HL-60 (cell line): ENCODE data around the gene SPACA1.

Experiments
- DNase-seq, 2 experiments: peaks; one replicate each; pipeline ENCODE4 v3.0.0-alpha.2; 2010 to 2020; ENCODE audit warnings: low read depth in 1 of 2, low spot score in 1 of 2
- H3K27ac ChIP-seq: fragments of 250-450 bp; sonication (Bioruptor Pico); replicated peaks from 2 replicates; pipeline ENCODE4 v1.5.1; 2020; ENCODE audit warnings: mild to moderate bottlenecking, moderate library complexity
- H3K27me3 ChIP-seq: fragments of 250-450 bp; sonication (Bioruptor Pico); 2 replicates; pipeline ENCODE4 v1.5.1; 2021; ENCODE audit warnings: mild to moderate bottlenecking, moderate library complexity; ENCODE audit not compliant: insufficient read depth, poor library complexity, severe bottlenecking
- H3K4me3 ChIP-seq: replicated peaks from 2 replicates; pipeline ENCODE4 v1.5.1; 2011; ENCODE audit warnings: mild to moderate bottlenecking, control low read depth, low read length; ENCODE audit not compliant: insufficient read depth
- CTCF ChIP-seq: IDR thresholded peaks from one replicate; pipeline ENCODE4 v1.5.1; 2011; ENCODE audit warnings: low read length, control low read depth, inconsistent platforms; ENCODE audit not compliant: insufficient read depth
- GABPA ChIP-seq: IDR thresholded peaks from 2 replicates; pipeline ENCODE4 v1.6.1; 2012; ENCODE audit warnings: low read depth
- POLR2AphosphoS5 ChIP-seq: IDR thresholded peaks from 2 replicates; pipeline ENCODE4 v1.6.1; 2012; ENCODE audit warnings: low read depth
- REST ChIP-seq: IDR thresholded peaks from 2 replicates; pipeline ENCODE4 v1.6.1; 2012; ENCODE audit warnings: low read depth; ENCODE audit not compliant: insufficient replicate concordance
- SPI1 ChIP-seq: IDR thresholded peaks from 2 replicates; pipeline ENCODE4 v1.6.1; 2012; ENCODE audit warnings: low read depth, mild to moderate bottlenecking, borderline replicate concordance

SPACA1 gene

GRCh38 chr6:88072462-88072861, 24.8 kb downstream of the SPACA1 start:
- Histone ChIP-seq H3K27ac (no peak overlapping the region), H3K27me3 (no peaks in the 10 kb centered on the region), H3K4me3 (no peak overlapping the region)
- DNase-seq: no peak
- TF ChIP-seq POLR2AphosphoS5: no peak

DNA sequence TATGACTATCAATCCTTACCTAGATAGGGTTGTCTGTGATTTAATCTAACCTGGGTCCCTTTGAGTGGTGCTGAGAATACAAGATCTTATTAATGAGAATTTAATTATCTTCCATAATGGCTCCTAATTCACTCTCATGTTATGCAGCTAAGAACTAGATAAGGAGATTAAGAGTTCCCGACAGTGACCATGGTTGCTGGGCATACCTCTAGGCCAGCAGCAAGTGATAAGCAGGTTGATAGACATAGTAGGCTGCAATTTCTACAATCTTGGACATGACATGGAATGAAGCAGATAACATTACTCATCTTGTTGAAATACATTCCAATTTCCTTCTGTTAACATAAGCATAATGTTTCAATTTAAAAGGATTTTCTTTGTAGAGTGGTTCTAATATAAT, 27.1 kb downstream of the SPACA1 start:
- Histone ChIP-seq H3K4me3 (no peak overlapping the region), H3K27ac (no peak overlapping the region), H3K27me3 (no peaks in the 10 kb centered on the region)
- no peak for DNase-seq
- no peak for TF ChIP-seq POLR2AphosphoS5
- no peak for TF ChIP-seq CTCF
- no peak for TF ChIP-seq GABPA
- no peak for TF ChIP-seq REST
- TF ChIP-seq SPI1: no peak

DNA sequence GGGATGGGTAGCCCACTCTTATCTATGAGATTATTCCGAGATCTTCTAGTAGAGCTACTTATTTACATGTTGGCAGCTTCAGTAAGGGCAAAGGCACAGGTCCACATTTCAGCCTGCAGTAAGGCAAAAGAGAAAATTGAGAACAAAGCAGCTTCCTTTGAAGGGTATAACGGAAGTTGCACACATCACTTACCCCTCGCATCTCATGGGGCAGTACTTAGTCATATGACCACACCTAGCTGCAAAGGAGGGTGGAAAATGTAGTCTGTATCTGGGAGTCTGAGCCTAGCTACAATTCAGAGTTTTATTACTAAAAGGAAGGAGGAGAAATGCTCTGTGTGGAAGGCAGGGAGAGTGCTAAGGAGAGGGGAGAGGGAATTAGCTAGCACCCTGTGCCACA, 29.7 kb downstream of the SPACA1 start:
- no peak for DNase-seq
- no peak overlapping the region for H3K4me3 ChIP-seq
- H3K27me3 ChIP-seq: no peaks in the 10 kb centered on the region
- TF ChIP-seq SPI1 (no peak), POLR2AphosphoS5 (no peak), REST (no peak), CTCF (no peak), GABPA (no peak)
- no peak overlapping the region for H3K27ac ChIP-seq

- Histone ChIP-seq H3K27me3 (no peaks in the 10 kb centered on the region), H3K4me3 (no peak overlapping the region), H3K27ac (no peak overlapping the region)
- DNase-seq: no peak
- TF ChIP-seq REST (no peak), POLR2AphosphoS5 (no peak), GABPA (no peak), CTCF (no peak), SPI1 (no peak)
Measured at GRCh38 chr6:88086792-88087191, 39.2 kb downstream of the SPACA1 start.
